Suppressor macrophage treated with lipopolysaccharide for 1 hour (primary cell): ENCODE data around the gene ZFP42.
"Not testable (repeated sequence)": the region's sequence is repeated elsewhere in the genome, so short reads cannot be mapped to it uniquely, and the experiment has no call there.

Experiments used
- DNase-seq, 3 donors: peaks; one replicate each; pipeline ENCODE4 v3.0.0-alpha.2; 2020 to 2022

Gene ZFP42

GRCh38 chr4:187995322-187996207 is at the start of gene ZFP42:
Gene ZFP42 (plus strand): TSS chr4:187995771. CDS start chr4:188002808, 7,037 bp downstream.
- DNase-seq = no peak

GRCh38 chr4:187961171-187961570 is 34.4 kb upstream of the ZFP42 start:
- DNase-seq = no peak

GRCh38 chr4:187961961-187962360 is 33.6 kb upstream of the ZFP42 start:
- no peak for DNase-seq

- DNase-seq = no peak
Measured at GRCh38 chr4:187962926-187963325, 32.6 kb upstream of the ZFP42 start.

GRCh38 chr4:187965726-187966125 is 29.8 kb upstream of the ZFP42 start:
- no peak for DNase-seq

- no peak for DNase-seq
Measured at GRCh38 chr4:187972135-187972534, 23.4 kb upstream of the ZFP42 start.

- no peak for DNase-seq
Measured at GRCh38 chr4:187983746-187984145, 11.8 kb upstream of the ZFP42 start.

- DNase-seq = no peak
Measured at GRCh38 chr4:187992971-187993370, 2.6 kb upstream of the ZFP42 start.

- DNase-seq = no peak
Measured at GRCh38 chr4:187993827-187994226, 1.7 kb upstream of the ZFP42 start.

- DNase-seq = no peak
Measured at GRCh38 chr4:187996502-187997177, 1.1 kb downstream of the ZFP42 start.

GRCh38 chr4:187997991-187998390 is 2.4 kb downstream of the ZFP42 start:
- DNase-seq = not testable (repeated sequence)

GRCh38 chr4:187999406-187999932 is 3.9 kb downstream of the ZFP42 start:
- no peak for DNase-seq

- no peak for DNase-seq
Measured at GRCh38 chr4:188002323-188002722, 6.8 kb downstream of the ZFP42 start.

GRCh38 chr4:188002751-188003150 is 7.2 kb downstream of the ZFP42 start:
- DNase-seq = no peak

GRCh38 chr4:188005561-188005960 is 10.0 kb downstream of the ZFP42 start:
- no peak for DNase-seq

- no peak for DNase-seq
Measured at GRCh38 chr4:188006285-188006848, 10.8 kb downstream of the ZFP42 start.

- no peak for DNase-seq
Measured at GRCh38 chr4:188008377-188008776, 12.8 kb downstream of the ZFP42 start.

- no peak for DNase-seq
Measured at GRCh38 chr4:188012426-188012945, 16.9 kb downstream of the ZFP42 start.

GRCh38 chr4:188015025-188015940 is 19.7 kb downstream of the ZFP42 start:
- no peak for DNase-seq

GRCh38 chr4:188016754-188017153 is 21.2 kb downstream of the ZFP42 start:
- DNase-seq = no peak

GRCh38 chr4:188018262-188018661 is 22.7 kb downstream of the ZFP42 start:
- no peak for DNase-seq
